HG03175 (cell line): Measurements from ENCODE around the gene FAM124A.

ENCODE experiments used
- ATAC-seq: cut with Tn5 transposase; IDR thresholded peaks from one replicate; pipeline ENCODE4 v1.9.1; 2021; ENCODE audit warnings: mild to moderate bottlenecking, moderate library complexity; ENCODE audit not compliant: unreplicated experiment

FAM124A gene

GRCh38 chr13:51222037-51222685 lies at the start of gene FAM124A:
Gene FAM124A (plus strand): TSS chr13:51222398. CDS start chr13:51222502, 104 bp downstream.
- peak; percentile 88 for ATAC-seq

GRCh38 chr13:51175021-51175420 lies 47.2 kb upstream of the FAM124A start:
- ATAC-seq: no peak

- no peak for ATAC-seq
Measured at GRCh38 chr13:51175639-51176038, 46.6 kb upstream of the FAM124A start.

GRCh38 chr13:51177188-51177587 lies 45.0 kb upstream of the FAM124A start:
- no peak for ATAC-seq

- no peak for ATAC-seq
Measured at GRCh38 chr13:51178456-51179074, 43.6 kb upstream of the FAM124A start.

- no peak for ATAC-seq
Measured at GRCh38 chr13:51179432-51179971, 42.7 kb upstream of the FAM124A start.

GRCh38 chr13:51180853-51181511 lies 41.2 kb upstream of the FAM124A start:
- ATAC-seq: no peak

- no peak for ATAC-seq
Measured at GRCh38 chr13:51181786-51182383, 40.3 kb upstream of the FAM124A start.

- no peak for ATAC-seq
Measured at GRCh38 chr13:51191743-51192142, 30.5 kb upstream of the FAM124A start.

GRCh38 chr13:51192348-51192747 lies 29.9 kb upstream of the FAM124A start:
- ATAC-seq: no peak

GRCh38 chr13:51193387-51193786 lies 28.8 kb upstream of the FAM124A start:
- no peak for ATAC-seq

GRCh38 chr13:51194942-51195341 lies 27.3 kb upstream of the FAM124A start:
- no peak for ATAC-seq

- ATAC-seq: no peak
Measured at GRCh38 chr13:51201886-51202285, 20.3 kb upstream of the FAM124A start.

- no peak for ATAC-seq
Measured at GRCh38 chr13:51202477-51203046, 19.6 kb upstream of the FAM124A start.

- ATAC-seq: no peak
Measured at GRCh38 chr13:51206584-51206983, 15.6 kb upstream of the FAM124A start.

GRCh38 chr13:51207881-51208280 lies 14.3 kb upstream of the FAM124A start:
- ATAC-seq: no peak

- ATAC-seq: no peak
Measured at GRCh38 chr13:51208716-51209115, 13.5 kb upstream of the FAM124A start.

GRCh38 chr13:51211910-51212309 lies 10.3 kb upstream of the FAM124A start:
- ATAC-seq: no peak

GRCh38 chr13:51212758-51213157 lies 9.4 kb upstream of the FAM124A start:
- ATAC-seq: no peak

GRCh38 chr13:51213173-51213728 lies 8.9 kb upstream of the FAM124A start:
- ATAC-seq: no peak

GRCh38 chr13:51218626-51219025 lies 3.6 kb upstream of the FAM124A start:
- ATAC-seq: no peak
